ENCODE results near the gene ABR.

ABR gene

DNA sequence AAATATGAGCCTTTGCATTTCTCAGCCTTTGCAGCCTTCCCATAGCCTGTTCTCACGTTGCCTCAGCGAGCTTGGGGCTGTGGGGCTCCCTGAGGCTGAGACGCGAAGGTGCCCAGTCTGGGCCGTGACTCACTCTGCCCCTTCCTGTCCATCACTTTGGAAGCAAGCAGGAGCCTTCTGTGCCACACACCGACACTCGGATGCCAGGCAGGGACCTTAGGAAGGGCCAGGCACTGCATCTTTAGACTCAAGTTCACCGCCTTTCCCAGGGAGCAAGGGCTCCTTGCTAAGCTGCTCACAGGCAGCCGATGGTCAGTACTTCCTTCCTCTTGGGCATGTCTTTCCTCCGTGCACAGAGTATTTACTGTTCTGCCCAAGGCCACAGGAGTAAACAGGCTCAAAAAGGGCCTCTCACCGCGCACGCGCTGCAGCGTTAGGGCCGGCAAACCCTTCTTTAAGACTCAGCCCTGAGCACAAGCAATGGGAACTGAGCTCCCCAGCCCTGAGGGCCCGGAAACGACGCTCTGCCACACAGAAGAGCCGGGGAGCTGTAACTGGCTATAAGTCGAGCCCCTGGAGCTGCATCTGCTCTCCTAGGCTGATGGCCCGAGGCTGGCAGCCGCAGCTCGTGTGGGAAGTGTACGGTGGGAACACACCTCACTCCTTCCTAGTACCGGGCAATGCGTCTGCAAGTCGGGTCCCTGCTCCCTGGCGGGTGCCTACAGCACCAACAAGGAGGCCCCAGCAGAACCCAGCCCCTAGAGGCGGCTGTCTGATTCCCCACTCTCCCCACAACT lies 175.6 kb downstream of the ABR start:
- no peak overlapping the region for H3K27ac ChIP-seq (replicated peaks)
- TF ChIP-seq GABPA (IDR thresholded peaks at IDR 0.05; ENCODE audit: low read depth) = no peak
- TF ChIP-seq POLR2AphosphoS5 (IDR thresholded peaks at IDR 0.05; ENCODE audit: low read depth) = no peak
- no peak for TF ChIP-seq SPI1 (IDR thresholded peaks at IDR 0.05; ENCODE audit: borderline replicate concordance, low read depth)
- TF ChIP-seq, protein P1, sequence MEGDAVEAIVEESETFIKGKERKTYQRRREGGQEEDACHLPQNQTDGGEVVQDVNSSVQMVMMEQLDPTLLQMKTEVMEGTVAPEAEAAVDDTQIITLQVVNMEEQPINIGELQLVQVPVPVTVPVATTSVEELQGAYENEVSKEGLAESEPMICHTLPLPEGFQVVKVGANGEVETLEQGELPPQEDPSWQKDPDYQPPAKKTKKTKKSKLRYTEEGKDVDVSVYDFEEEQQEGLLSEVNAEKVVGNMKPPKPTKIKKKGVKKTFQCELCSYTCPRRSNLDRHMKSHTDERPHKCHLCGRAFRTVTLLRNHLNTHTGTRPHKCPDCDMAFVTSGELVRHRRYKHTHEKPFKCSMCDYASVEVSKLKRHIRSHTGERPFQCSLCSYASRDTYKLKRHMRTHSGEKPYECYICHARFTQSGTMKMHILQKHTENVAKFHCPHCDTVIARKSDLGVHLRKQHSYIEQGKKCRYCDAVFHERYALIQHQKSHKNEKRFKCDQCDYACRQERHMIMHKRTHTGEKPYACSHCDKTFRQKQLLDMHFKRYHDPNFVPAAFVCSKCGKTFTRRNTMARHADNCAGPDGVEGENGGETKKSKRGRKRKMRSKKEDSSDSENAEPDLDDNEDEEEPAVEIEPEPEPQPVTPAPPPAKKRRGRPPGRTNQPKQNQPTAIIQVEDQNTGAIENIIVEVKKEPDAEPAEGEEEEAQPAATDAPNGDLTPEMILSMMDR (IDR thresholded peaks at IDR 0.05; ENCODE audit: insufficient read depth, low read length) = no peak
- TF ChIP-seq, protein P2, sequence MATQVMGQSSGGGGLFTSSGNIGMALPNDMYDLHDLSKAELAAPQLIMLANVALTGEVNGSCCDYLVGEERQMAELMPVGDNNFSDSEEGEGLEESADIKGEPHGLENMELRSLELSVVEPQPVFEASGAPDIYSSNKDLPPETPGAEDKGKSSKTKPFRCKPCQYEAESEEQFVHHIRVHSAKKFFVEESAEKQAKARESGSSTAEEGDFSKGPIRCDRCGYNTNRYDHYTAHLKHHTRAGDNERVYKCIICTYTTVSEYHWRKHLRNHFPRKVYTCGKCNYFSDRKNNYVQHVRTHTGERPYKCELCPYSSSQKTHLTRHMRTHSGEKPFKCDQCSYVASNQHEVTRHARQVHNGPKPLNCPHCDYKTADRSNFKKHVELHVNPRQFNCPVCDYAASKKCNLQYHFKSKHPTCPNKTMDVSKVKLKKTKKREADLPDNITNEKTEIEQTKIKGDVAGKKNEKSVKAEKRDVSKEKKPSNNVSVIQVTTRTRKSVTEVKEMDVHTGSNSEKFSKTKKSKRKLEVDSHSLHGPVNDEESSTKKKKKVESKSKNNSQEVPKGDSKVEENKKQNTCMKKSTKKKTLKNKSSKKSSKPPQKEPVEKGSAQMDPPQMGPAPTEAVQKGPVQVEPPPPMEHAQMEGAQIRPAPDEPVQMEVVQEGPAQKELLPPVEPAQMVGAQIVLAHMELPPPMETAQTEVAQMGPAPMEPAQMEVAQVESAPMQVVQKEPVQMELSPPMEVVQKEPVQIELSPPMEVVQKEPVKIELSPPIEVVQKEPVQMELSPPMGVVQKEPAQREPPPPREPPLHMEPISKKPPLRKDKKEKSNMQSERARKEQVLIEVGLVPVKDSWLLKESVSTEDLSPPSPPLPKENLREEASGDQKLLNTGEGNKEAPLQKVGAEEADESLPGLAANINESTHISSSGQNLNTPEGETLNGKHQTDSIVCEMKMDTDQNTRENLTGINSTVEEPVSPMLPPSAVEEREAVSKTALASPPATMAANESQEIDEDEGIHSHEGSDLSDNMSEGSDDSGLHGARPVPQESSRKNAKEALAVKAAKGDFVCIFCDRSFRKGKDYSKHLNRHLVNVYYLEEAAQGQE (IDR thresholded peaks at IDR 0.05; ENCODE audit: insufficient replicate concordance, low read depth) = no peak
- DNase-seq (ENCODE audit: low read depth in 1 of 2, low spot score in 1 of 2) = no peak
- H3K4me3 ChIP-seq (replicated peaks; ENCODE audit: insufficient read depth, low read length) = no peak overlapping the region
- no peaks in the 10 kb centered on the region for H3K27me3 ChIP-seq (ENCODE audit: insufficient read depth, poor library complexity, severe bottlenecking)

DNA sequence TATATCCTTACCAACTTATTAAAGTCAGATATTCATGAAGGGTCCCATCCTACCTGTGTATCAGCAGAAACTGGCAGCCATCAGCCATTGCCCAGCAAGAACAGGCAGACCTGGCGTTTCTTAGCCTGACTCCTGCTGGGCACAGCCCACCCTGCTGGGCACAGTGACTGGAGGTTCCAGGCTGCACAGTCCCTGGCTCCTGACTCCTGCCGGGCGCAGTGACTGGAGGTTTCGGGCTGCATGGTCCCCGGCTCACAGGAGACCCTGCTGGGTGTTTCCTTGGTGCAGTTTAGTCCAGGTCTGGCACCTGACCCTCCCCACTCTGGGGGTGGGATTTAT lies 176.2 kb downstream of the ABR start:
- Histone ChIP-seq H3K4me3 (replicated peaks; ENCODE audit: insufficient read depth, low read length) (no peak overlapping the region), H3K27me3 (ENCODE audit: insufficient read depth, poor library complexity, severe bottlenecking) (no peaks in the 10 kb centered on the region), H3K27ac (replicated peaks) (no peak overlapping the region)
- DNase-seq (ENCODE audit: low read depth in 1 of 2, low spot score in 1 of 2) = no peak
- TF ChIP-seq, protein P2 (IDR thresholded peaks at IDR 0.05; ENCODE audit: insufficient replicate concordance, low read depth) = no peak
- TF ChIP-seq SPI1 (IDR thresholded peaks at IDR 0.05; ENCODE audit: borderline replicate concordance, low read depth) = no peak
- TF ChIP-seq, protein P1 (IDR thresholded peaks at IDR 0.05; ENCODE audit: insufficient read depth, low read length) = no peak

DNA sequence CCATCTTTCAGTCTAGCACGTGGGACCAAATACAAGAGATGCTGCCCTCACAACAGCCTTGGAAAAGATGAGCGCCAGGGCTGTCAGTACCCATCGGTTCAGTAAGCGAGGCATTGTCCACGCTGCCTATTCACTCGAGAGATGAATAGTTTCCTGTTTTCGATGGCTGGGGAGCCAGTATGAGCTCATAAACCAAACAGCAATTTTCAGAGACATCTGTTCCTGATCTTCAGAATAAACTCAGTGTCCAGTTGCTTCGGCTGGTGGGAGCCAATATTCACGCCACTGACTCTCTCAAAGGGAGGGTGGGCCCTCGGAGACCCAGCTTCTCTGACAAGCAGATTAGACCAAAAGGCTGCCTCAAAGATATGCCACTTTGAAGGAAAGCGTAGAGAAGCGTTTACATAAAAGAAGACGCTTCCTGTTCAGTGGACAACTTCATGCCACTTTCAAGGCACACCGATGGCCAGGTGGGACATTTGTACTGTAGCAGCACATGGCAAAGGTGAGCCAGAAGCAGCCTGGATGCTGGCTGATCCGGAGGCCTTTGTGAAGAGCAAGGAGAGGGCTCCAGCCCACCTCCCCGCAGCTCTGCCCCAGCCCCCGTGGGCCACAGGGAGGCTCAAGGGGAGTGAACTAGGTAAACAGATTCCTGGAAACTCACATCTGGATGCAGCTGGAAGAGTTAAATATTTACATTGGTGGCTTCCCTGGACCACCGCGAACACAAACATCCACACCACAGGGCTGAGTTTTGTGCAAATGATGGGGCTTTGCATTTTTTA lies 176.8 kb downstream of the ABR start:
- TF ChIP-seq GABPA (IDR thresholded peaks at IDR 0.05; ENCODE audit: low read depth) (no peak), POLR2AphosphoS5 (IDR thresholded peaks at IDR 0.05; ENCODE audit: low read depth) (no peak), SPI1 (IDR thresholded peaks at IDR 0.05; ENCODE audit: borderline replicate concordance, low read depth) (no peak)
- TF ChIP-seq, protein P2 (IDR thresholded peaks at IDR 0.05; ENCODE audit: insufficient replicate concordance, low read depth) = no peak
- TF ChIP-seq, protein P1 (IDR thresholded peaks at IDR 0.05; ENCODE audit: insufficient read depth, low read length) = no peak
- H3K4me3 ChIP-seq (replicated peaks; ENCODE audit: insufficient read depth, low read length) = no peak overlapping the region
- H3K27ac ChIP-seq (replicated peaks) = no peak overlapping the region
- no peak for DNase-seq (ENCODE audit: low read depth in 1 of 2, low spot score in 1 of 2)
- no peaks in the 10 kb centered on the region for H3K27me3 ChIP-seq (ENCODE audit: insufficient read depth, poor library complexity, severe bottlenecking)

Measured in HL-60 (cell line).